GM19397 (cell line): Measurements from ENCODE around the gene BTBD8.
"Not testable (repeated sequence)": the region's sequence is repeated elsewhere in the genome, so short reads cannot be mapped to it uniquely, and the experiment has no call there.

Experiments used
- ATAC-seq: cut with Tn5 transposase; IDR thresholded peaks from one replicate; pipeline ENCODE4 v1.9.1; 2021; ENCODE audit warnings: mild to moderate bottlenecking, moderate library complexity; ENCODE audit not compliant: unreplicated experiment

Gene BTBD8

DNA sequence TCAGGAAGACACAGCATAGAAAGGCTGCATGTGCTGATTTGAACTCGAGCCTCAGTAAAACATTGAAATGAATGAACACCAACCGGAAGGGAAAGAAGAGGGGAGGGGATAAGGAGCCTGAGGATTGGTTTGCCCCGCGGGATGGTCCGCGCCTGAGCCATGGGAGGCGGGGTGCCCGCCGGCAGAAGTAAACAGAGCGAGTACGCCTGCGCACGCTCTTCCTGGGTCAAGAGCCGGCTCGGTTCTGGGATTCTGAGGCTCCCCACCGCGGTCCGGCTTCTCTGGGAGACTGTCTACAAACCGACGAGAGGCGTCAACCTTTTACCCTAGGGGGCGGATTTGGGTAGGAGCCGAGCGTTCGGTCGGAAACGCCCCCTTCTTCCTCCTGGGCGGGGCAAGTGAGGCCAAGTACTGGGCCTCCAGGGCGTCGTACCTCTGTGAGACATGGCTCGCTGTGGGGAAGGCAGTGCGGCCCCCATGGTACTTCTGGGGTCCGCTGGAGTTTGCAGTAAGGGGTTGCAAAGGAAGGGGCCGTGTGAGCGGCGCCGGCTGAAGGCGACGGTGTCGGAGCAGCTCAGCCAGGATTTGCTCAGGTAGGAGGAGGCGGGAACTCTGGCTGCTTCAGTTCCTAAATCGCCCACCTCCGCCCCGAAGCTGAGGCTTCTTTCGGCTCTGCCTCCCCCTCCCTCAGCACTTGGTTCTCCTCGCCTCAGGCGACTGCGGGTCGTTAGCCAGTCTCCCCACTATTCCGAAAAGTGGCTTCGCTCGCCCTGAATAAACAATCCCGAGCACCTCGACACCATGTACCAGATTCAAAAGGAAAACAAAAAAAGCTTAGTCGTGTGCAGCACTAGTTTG is at the start of gene BTBD8:
BTBD8 (plus strand) TSS at position 218 of the 858 bp plus-strand sequence; CDS start at position 445, 227 bp downstream.
- ATAC-seq, result peak; percentile 97

DNA sequence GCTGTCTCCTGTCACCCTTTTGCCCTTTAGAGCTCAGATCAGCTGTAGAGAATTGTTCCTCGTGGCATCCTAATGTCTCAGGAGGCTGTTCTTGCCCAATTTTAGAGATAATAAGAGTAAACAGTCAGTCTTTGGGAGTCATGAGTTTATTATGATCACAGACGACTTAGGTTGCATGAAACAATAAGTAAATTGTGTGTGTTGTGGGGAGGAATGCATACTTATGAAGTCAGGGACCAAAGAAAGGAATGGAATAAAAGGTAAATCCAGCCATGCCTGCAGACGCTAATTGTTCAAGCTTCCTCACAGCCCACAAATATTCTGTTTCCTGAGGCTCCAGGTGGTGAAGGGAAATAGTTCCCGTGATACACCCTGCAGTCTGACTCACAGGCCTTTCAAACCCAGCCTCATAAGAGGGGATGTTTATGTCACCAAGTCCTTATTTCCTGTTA is 49.5 kb upstream of the BTBD8 start:
- no peak for ATAC-seq

DNA sequence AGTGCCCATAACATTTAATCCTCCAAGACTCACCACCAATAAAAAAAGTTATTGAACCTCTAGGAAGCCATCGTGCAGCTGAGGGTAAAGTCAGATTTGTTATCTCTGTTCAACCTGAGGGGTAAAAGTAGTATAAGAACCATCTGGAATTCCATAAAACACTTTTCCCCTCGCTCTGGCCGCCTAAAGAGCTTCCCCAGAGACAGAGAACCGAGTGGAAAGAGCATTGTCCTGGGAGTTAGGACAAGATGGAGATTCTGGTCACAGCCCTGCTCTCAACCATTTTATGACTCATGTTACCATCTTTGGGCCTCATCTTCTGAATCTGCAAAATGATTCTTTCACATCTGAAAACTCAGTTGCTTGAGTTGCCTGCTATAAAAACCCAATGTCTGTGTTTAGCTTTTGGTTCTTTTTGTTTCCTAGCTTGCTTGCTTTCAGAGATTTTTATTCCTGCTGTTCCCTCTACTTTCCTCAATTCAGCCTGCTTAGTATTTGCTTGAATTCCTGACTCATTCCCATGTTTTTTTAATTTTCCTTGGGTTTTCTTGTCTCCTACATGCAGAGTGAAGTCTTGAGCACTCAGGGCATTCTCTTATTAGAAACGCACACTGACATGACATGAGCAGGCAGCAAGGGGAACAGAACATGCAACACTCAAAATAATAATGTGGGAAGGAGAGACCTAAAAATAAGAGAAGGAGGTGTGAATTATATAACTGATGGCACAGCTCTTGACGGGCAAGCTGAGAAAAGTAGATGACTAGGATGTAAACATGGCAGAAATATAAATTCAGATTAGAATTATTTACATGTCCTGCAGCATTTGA is 48.6 kb upstream of the BTBD8 start:
- no peak for ATAC-seq

DNA sequence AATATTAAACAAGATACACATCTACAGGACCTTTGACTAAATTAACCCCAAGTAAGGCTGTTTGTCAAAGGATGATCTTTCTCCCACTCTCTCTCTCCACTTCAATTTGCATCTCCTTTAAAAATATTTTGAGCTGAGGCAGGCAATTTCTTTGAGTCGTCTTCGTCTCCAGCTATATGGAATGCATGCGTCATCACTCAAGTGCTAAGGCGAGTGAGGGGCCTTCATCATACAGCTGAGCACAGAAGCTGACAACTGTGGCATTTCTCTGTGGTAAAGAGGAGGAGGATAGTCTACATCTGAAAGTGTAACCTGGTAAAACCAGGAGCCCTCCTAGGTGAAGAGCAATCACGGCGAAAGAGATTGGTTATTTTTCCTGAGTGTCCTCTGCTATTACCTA is 42.7 kb upstream of the BTBD8 start:
- no peak for ATAC-seq

DNA sequence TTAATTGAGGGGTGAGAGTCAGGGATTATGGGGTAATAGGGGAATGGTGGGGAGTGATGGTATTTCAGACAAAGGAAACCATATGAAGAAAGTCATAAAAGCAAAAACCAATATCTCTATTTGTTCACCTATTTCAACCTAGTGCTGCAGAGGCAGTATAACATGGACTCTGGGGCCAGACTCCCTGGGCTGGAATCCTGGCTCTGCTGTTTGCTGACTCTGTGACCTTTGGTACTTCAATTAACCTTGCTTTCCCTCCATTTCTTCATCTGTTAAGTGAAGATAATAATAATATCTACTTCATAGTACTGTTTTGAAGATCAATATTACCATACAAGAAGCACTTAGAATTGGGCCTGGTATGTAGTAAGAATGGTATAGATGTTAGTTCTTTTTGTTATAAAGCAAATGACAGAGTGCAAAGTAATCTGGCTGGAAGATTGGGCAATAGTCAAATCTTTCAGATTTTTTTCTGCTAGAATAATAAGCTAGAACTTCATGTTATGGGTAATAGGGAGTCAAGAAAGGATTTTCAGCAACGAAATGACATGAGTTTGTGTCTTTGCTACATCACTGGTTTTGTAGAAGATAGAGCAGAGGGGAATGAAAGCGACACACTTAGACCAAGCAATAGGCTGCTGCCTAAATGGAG is 41.3 kb upstream of the BTBD8 start:
- no peak for ATAC-seq

DNA sequence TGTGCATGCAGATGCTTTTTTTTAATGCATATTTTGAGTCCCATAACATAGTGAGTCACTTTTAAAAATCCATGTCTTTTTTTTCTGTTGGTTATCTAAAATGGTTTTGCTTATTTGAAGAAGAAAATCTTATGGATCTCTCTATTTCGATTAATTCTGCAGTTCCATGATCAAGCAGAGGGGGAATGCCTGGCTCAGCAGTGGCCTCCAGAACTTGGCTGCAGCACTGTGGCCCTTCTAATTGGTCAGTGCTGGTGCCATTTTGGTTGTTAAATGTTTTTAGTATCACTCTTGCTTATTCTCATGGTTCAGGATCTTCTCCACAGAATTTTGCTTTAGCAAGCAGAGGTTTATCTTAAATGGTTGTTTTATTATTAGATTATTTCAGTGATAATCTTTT is 39.2 kb upstream of the BTBD8 start:
- no peak for ATAC-seq

DNA sequence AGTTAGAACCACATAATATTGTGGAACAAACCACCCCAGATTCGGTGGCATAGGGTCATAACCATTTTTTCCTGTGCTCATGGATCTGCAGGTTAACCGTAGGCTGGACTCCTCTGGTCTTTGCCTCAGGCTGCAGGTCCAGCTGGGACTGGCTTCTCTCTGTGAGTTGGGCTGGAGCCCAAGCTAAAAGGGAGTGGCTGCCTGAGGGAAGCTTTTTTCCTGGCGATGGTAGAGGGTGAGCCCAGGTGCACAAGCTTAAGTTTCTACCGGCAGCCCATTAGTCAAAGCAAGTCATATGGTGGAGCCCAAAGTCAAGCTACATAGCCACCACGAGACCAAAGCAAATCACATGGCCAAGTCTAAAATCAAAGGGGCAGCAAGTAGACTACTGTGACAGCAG is 36.5 kb upstream of the BTBD8 start:
- ATAC-seq, result no peak

DNA sequence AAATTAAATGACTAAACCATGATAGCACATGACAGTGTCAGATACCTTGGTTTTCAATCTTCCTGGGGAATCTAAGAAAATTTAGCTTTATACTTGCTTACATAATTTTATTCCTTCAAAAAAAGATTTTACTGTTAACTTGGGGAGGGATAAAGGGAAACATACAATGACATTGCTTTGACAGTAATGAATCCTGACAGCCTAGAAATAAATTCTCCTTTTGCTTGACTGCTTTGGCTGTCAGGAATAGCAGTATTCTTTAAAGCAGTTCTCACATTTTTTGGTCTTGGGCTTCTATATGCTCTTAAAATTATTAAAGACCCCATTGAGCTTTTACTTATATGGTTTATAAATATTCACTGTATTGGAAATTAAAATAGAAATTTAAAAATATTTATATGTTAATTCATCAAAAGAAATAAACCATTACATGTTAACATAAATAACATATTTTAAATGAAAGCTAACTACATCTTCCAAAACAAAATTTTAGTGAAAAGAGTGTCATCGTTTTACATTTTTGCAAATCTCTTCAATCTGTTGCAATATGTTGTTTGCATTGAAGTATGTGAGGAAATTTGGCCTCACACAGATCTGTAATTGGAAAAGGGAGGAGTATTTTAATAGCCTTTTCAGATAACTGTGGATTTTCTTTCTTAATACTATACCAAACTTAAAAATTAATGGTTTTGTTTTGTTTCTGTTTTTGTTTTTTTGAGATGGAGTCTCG is 34.2 kb upstream of the BTBD8 start:
- no peak for ATAC-seq

DNA sequence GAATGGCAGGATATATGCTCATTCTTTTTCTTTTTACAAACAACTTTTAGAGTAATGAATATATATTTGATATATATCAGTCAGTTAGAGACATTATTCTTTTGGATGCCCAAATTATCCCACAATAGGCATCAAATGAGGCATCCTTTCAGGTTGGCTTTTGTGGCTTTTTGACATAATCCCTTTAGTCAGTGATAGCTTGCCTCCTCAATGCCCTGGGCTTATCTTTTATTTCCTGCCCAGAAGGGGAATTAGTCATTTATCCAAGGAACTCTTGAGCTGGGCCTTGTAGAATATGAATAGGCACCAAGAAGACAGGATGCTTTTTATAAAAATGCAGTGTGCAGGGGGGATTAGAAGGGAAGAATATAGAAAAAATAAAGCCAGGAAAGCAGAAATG is 28.2 kb upstream of the BTBD8 start:
- no peak for ATAC-seq

DNA sequence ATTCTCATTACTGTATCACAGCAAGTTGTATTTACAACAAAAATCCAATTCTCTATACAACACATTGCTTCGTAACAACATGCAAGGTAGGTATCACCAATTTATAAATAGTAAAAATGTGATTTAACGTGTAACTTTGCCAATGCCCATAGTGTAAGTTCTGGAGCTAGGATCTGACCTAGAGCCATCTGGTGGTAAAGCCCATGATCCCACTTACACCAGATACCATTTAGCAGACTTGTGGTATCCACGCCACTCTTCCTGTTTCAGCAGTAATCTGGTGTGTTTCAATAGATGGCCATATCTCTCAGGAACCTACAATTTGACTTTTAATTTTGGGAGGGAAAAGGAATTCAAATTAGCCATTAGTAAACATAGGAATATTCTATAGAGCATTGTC is 15.1 kb upstream of the BTBD8 start:
- ATAC-seq, result no peak

DNA sequence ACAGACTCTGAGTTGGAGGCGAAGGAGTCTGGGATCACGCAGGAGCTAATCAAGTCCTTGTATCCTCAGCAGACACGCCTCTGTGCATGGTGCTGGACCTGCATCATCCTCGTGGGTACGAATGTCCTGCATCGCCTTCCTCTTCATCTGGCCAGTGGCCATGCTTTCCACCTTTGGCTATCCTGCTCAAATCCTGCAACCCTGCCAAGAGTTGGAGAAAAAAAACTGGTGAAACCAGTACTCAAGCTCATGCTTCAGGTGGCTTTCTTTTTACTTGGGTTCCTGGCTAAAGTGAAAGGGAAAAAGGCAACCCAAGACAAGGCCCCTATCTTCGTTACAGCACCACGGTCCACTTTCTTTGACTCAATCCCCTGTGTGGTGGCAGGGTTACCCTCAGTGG is 13.8 kb upstream of the BTBD8 start:
- ATAC-seq, result no peak

DNA sequence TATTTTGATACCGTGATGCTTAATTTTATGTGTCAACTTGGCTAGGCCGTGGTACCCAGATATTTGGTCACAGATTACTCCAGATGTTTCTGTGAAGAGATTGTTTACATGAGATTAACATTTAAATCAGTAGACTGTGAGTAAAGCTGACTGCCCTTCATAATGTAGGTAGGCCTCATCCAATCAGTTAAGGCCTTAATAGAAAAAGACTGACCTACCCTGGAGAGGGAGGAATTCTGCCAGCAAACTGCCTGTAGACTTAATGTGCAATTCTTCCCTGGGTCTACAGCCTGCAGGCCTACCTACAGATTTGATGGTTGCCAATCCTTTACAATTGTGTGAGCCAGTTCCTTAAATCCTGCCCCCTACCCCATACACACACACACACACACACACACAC is 9.3 kb upstream of the BTBD8 start:
- ATAC-seq, result no peak

DNA sequence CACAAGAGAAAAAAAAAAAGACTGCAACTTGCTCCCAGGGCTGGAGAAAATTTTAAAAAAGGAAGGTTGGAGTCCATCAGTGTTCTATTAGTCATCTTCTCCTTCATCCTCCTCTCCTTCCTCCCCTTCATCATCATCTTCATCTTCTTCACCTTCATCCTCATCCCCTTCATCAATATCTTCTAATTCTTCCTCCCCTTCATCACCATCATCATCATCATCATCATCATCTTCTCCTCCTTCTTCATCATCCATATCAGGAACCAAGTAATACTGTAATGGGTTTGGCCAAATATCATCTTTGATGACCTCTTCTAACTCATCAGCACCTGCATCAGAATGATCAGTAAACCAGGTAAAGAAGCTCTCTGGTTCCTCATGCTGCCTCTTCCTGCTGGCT is 5.7 kb upstream of the BTBD8 start:
- not testable (repeated sequence) for ATAC-seq

DNA sequence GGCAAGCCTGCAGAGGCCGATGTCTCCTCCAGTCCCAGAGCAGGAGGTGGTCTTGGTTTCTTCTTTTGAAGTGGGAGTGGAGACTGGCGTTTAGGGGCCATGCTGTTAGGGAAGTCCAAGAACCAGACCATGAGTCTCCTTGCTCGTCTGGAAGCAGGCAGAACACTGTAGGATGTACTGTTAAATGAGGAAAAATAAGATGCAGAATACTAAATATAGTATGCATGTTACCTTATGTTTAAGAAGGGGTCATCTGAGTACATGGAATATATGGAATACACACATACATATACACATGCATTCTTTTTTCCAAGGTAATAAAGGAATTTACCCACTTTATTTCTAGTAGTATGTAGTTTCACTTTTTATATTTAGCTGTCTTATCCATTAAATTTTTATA is 4.8 kb upstream of the BTBD8 start, which contains the start of gene SETSIP:
SETSIP (minus strand) TSS at position 101 of the 400 bp plus-strand sequence; CDS start at position 101, 0 bp downstream.
- ATAC-seq, result no peak

DNA sequence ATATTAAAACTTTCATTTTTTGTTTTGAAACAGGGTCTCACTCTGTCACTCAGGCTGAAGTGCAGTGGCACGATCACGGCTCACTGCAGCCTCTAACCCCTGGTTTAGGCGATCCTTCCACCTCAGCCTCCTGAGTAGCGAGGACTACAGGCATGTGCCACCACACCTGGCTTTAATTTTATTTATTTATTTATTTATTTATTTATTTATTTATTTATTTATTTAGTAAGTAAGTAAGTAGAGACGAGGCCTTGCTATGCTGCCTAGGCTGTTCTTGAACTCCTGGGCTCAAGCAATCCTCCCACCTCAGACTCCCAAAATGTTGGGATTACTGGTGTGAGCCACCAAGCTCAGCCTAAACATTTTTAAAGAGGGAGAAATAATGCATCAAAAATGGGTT is 3.8 kb upstream of the BTBD8 start:
- ATAC-seq, result no peak

DNA sequence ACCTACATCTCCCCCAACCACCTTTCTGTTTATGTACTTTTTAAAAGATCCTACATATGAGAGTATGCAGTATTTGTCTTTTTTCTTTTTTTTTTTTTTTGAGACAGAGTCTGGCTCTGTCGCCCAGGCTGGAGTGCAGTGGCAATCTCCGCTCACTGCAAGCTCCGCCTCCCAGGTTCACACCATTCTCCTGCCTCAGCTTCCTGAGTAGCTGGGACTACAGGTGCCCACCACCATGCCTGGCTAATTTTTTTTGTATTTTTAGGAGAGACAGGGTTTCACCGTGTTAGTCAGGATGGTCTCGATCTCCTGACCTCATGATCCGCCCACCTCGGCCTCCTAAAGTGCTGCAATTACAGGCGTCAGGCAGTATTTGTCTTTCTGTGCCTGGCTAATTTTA is 2.1 kb upstream of the BTBD8 start:
- ATAC-seq, result not testable (repeated sequence)

DNA sequence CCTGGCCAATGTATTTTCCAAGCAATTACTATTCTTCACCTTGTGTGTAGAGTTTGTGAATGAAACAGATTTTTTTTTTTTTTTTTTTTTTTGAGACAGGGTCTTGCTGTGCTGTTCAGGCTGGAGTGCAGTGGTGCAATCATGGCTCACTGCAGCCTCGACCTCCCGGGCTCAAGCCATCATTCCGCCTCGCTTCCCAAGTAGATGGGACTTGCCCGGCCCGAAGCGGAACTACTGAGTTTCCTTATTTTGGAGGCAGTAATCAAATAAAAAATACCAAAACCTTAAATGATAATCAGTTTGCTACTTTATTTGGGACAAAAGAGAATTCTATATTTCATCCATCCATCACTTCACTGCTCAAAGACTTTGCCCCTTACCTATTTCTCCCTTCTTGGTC is 704 bp upstream of the BTBD8 start:
- no peak for ATAC-seq

DNA sequence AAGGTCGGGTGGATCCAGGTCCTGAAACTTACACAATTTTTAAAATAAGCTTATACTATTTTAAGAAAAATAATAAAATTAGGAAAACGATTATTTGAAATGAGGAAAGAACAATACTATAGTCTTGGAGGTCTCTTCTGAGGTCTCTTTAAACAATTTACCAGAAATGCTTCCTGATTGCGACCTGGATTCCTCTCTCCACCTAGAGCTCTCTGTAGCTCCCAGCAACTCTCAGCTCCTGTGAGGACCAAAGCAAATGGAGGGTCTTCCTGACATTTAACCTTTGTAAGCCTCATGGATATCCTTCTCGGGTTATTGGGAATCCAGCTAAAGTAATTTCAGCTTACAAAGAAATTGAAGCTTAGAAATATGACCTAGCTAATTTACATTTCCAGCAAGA is 886 bp downstream of the BTBD8 start:
- no peak for ATAC-seq

DNA sequence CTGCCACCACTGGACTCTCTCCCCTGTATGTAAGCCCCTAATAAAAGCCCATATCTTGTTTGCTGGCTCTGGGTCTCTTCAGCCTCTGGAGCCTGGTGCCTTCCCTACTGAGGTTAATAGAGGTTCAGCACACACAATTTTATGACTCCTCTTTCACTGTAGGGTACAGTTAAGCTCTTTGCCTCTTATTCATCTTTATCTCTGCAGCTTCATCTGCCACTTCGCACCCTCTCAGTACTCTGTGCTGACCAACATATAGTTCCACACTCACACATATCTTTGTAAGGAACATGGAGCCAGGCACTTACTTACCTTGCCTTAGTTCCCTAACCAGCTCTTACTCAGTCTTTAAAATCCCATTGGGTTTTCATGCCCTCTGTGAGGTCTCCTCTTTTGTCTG is 4.5 kb downstream of the BTBD8 start:
- ATAC-seq, result no peak

DNA sequence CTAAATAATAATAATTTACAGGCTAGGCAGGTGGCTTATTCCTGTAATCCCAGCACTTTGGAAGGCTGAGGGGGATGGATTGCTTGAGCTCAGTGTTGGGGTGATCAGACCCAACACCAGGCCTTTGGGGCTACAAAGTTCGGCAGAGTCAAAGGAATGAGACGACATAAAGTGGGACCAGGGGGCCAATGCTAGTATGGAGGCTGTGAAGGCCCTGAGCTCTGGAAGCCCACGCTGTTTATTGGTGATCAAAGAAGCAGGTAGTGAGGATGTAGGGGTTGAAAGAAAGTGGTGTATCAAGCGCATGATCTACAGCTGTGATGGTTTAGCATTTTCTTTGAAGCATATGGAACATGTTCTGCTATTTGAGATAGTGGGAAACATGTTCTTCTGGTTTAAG is 5.6 kb downstream of the BTBD8 start:
- no peak for ATAC-seq

DNA sequence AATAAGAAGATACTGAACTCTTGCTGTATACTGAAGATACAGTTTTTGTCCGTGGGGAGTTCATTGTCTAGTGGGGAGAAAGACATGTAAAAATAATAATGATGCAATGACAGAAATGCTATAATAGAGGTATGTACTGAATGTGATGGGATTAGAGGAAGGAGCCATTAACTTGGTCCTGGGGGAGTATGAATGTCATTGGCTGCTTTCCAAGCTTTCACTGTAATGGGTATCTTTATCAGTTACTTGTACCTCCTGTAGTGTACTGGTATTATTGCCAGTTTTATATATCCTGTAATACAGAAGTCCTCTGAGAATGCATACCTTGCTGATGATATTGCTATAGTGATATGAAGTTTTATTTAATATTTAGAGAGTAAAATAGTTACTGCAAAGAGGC is 7.4 kb downstream of the BTBD8 start:
- no peak for ATAC-seq
